GM19324 (cell line): ENCODE data around the gene MCOLN1.
"Not testable (repeated sequence)": the region's sequence is repeated elsewhere in the genome, so short reads cannot be mapped to it uniquely, and the experiment has no call there.

ENCODE experiments used
- ATAC-seq: cut with Tn5 transposase; IDR thresholded peaks from one replicate; pipeline ENCODE4 v1.9.1; 2021; ENCODE audit warnings: mild to moderate bottlenecking, moderate library complexity; ENCODE audit not compliant: unreplicated experiment, low FRiP score

MCOLN1 gene

DNA sequence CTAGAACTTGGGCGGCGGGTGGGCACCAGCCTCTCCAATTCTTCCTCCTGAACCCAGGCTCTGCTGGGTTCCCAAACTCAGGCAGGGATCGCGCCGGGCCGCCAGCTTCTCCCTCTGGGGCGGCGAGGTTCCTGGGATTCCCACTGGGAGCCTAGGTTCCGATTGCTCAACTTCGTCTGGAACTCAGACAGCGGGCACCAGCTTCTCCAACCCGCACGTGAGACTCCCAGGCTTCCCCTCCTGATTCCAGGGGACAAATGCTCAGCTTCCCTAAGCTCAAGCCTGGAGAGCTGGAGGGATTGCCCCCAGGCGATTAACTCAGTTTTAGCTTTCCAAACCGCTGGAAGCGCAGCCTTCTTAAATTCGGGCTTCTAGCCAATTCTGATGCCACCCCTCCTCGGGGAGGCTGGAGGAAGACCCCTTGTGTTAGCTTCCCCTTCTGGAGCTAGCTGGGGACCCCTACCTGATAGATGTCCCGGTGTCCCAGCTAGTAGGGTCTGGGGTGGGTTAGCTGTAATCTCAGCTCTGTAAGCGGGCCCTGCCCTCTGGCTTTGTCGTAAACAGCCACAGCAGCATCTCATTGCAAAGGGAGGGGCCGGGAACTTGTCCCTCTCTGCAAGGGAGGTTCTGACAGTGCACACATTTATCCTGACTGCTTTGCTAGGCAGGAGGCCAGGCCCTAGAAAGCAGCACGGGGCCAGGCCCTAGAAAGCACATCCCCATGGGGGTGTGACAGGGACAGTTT lies 671 bp downstream of the MCOLN1 start:
- no peak for ATAC-seq

DNA sequence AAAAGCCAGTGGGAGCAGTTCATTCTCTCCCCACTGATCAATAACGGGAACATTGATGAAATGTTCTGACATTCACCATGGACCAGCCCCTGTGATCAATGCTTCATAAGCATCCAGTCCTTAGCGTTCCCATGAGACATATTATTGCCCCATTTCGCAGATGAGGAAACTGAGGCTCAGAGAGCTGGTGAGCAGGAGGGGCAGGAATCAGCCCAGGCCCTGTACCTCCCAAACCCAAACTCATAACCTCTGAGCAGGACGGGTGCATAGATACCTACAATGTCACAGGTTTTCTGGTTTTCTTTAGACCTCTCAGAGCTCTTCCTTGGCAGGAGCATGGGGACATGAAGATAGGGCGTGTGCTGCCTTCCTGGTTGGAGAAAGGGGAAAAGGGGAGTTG lies 2.1 kb downstream of the MCOLN1 start:
- ATAC-seq, result no peak

DNA sequence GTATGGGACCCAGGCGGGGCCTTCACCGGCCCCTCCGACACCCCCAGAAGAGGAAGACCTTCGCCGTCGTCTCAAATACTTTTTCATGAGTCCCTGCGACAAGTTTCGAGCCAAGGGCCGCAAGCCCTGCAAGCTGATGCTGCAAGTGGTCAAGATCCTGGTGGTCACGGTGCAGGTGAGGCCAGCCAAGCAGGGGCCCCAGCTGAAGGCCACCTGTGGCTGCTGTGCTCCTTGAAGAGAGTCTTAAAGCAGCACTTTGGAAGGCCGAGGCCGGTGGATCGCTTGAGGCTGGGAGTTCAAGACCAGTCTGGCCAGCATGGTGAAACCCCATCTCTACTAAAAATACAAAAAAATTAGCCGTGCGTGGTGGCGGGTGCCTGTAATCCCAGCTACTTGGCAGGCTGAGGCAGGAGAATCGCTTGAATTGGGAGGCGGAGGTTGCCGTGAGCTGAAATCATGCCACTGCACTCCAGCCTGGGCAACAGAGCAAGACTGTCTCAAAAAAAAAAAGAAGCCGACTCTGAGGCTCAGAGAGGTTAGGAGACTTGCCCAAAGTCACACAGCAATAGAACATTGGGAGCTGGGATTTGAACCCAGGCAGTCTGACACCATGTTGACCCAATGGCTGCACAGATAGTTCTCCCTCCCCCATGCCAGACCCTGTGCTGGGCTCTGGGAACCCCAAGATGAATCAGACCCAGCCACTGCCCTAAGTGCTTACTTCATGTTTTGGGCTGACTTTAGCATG lies 2.7 kb downstream of the MCOLN1 start:
- ATAC-seq, result no peak

DNA sequence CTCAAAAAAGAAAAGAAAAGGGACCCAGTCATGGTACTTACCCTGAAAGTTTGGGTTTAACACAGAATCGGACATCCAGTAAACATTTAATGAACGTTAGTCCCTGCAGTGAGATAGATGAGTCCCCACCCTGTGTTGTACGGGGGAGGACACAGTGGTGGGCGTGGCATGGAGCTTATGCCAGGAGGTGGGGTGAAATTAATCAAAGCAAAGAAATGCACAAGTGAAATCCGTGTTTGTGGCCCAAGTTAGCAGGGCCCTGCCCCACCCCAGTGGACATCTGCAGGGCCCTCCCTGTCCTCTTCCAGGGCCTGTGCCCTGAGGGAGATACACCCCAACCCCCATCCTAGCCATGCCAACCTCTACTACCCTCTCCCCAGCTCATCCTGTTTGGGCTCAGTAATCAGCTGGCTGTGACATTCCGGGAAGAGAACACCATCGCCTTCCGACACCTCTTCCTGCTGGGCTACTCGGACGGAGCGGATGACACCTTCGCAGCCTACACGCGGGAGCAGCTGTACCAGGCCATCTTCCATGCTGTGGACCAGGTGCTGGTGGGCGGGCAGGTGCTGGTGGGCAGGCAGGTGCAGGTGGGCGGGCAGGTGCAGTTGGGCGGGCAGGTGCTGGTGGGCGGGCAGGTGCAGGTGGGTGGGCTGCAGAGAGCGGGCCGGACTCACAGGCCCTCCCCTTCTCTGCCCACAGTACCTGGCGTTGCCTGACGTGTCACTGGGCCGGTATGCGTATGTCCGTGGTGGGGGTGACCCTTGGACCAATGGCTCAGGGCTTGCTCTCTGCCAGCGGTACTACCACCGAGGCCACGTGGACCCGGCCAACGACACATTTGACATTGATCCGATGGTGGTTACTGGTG lies 3.9 kb downstream of the MCOLN1 start:
- no peak for ATAC-seq

GRCh38 chr19:7527516-7528191 lies 5.2 kb downstream of the MCOLN1 start:
- ATAC-seq, result no peak

- no peak for ATAC-seq
Measured at GRCh38 chr19:7528192-7528519, 5.7 kb downstream of the MCOLN1 start.

GRCh38 chr19:7528522-7529245 lies 6.3 kb downstream of the MCOLN1 start:
- no peak for ATAC-seq

- ATAC-seq, result no peak
Measured at GRCh38 chr19:7529246-7529600, 6.8 kb downstream of the MCOLN1 start.

DNA sequence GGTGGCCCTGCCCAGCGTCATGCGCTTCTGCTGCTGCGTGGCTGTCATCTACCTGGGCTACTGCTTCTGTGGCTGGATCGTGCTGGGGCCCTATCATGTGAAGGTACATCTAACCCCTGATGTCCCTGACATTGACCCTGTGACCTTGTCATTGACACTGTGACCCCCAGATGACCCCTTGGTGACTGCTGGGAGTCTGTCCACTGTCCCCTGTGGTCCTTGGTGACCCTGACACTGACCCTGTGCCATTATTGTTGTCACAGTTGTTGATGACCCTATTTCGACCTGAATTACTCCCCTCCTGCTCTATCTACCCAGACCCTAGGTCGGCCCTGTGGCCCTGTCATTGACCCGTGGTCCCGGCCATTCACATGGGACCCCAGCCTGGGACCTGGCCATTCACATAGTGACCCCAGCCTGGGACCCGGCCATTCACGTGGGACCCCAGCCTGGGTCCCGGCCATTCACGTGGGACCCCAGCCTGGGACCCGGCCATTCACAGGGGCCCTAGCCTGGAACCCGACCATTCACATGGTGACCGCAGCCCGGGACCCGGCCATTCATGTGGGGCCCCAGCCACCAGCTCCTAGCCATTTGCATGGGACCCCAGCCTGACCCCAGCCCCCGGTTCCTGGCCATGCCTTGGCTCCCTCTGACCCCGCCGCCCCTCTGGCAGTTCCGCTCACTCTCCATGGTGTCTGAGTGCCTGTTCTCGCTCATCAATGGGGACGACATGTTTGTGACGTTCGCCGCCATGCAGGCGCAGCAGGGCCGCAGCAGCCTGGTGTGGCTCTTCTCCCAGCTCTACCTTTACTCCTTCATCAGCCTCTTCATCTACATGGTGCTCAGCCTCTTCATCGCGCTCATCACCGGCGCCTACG lies 7.4 kb downstream of the MCOLN1 start:
- ATAC-seq, result no peak

DNA sequence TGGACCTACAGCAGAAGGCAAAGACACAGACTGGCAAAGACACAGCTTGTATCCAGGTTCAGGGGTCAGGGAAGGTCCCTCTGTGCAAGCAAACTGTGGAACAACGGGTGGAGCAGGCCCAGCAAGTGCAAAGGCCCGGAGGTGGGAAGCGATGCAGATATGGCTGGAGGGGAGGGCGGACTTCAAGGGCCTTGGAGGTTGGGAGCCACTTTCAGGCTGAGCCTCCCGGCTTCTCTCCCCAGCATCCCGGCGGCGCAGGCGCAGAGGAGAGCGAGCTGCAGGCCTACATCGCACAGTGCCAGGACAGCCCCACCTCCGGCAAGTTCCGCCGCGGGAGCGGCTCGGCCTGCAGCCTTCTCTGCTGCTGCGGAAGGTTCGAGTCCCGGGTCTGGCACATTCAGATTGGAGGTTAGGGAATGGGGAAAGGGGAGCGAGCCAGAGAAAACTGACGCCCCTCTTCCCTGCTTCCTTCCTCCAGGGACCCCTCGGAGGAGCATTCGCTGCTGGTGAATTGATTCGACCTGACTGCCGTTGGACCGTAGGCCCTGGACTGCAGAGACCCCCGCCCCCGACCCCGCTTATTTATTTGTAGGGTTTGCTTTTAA lies 11.0 kb downstream of the MCOLN1 start:
- ATAC-seq, result no peak

DNA sequence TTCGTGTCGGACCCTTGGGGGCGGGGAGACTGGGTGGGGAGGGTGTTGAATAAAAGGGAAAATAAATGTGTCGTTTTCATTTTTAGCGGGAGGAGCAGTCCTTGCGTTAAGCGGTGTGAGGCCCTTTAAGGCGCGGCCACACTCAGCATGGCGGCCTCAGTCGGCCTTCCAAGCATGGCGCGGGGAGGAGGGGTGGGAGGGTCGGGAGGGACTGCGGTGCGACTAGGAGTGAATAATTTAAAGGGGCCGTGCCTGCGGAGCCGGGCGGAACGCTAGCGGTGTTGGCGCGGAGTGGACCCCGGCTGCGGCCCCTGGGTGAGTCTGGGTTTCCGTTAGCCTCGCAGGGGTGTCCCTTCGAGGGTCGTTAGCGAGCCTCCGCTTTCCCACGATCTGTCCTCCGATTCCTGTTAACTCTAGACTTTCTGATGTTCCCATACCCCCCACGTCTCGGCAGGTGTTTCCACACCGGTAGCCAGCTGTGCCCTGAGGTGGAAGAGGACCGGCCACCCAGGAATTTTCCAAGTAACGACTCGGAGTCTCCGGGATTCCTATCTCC lies 11.6 kb downstream of the MCOLN1 start:
- peak; percentile 30 for ATAC-seq

DNA sequence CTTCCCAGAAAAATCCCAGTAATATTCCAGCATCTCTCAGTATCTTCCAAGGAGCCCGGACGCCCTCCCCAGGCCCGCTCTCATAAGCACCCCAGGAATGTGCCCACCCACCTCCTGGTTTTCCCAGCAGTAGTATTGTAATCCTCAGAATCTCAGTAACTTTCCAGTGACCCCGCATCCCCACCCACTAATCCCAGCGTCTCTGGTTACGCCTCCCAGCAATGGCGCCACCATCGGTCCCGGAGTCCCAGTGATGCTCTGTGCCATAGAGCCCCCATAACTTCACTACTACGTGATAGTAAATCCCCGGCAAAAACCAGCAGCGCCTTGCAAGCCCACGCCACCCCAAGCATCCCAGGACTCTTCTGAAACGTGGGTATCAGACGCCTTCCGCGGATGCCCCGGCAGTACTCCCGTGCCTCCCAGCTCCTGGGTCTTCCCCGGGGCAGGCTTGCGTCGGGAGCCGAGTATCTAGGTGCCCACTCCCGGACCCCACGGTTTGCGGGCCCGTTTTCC lies 12.2 kb downstream of the MCOLN1 start:
- no peak for ATAC-seq

DNA sequence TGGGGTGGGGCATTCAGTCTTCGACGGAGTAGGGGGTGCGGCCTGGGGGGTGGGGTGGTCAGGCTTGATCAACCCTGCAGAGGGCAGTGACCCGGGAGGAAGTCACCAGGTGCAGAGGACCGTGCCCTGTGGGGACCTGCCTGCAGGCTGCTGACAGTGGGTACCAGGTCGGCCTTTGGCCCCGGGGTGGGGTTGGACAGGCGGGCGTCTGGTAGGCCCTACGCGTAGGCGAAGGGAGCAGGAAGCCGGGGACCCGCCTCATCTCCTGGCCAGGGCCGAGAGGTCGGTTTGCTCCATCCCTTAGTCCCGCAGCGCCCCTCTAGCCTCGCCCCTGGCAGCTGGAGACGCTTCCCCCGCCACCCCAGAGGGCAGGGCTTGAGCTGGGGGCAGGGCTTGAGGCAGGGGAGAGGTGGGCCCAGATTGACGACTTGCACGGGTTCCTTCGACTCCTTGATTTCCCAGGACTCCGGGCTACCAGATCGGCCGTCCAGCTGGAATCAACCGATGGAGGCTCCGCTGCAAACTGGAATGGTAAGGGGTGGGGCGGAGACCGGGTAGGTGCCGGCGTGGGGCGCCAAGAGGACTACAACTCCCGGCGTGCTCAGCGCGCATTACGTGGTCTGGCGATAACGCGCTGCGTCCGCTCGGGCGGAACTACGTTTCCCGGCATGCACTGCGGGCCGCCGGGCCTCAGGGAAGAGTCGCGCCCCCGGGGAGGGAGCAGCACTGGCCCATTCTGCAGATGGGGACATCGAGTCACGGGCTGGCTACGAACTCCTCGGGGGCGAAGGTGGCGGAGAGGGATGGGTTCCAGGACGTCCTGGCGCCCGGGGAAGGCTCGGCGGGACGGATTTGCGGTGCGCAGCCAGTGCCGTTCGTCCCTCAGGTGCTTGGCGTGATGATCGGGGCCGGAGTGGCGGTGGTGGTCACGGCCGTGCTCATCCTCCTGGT lies 12.9 kb downstream of the MCOLN1 start, which contains the start of gene PNPLA6:
Gene PNPLA6, plus strand, starts transcription at position 671 of the 951 bp plus-strand sequence. Its CDS starts 72 bp downstream, at position 743.
- peak; percentile 84 for ATAC-seq

DNA sequence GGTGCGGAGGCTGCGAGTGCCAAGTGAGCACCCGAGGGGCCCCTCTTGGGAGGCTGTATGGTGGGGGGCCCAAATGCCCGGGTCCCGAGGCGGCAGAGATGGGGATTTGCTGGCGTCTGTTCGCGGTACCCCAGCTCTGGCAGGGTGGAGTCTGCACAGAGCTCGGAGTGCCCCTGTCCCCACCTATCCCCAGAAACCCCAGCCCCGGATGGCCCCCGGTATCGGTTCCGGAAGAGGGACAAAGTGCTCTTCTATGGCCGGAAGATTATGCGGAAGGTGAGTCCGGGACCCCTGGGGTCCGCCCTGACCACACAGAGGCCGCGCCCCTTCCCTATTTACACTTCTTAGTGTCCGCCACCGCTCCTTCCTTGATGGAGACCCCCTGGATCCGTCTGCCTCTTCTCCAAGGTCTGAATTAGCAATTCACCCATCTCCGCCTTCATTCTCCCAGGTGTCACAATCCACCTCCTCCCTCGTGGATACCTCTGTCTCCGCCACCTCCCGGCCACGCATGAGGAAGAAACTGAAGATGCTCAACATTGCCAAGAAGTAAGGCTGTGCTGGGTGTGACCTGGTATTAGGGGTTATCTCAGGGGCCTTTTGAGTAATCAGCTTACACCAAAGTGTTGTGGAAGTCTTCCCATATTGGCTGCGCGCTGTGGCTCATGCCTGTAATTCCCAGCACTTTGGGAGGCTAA lies 13.7 kb downstream of the MCOLN1 start:
- no peak for ATAC-seq

- not testable (repeated sequence) for ATAC-seq
Measured at GRCh38 chr19:7538990-7539389, 16.6 kb downstream of the MCOLN1 start.

GRCh38 chr19:7539827-7540425 lies 17.5 kb downstream of the MCOLN1 start:
- ATAC-seq, result no peak
